ENCODE measurements around the gene SHANK1.

GRCh38 chr19:50639121-50640112 is 80.2 kb downstream of the SHANK1 start, which contains the start of gene SYT3:
- TF ChIP-seq CTCF (IDR thresholded peaks at IDR 0.05) (no peak), POLR2A (IDR thresholded peaks at IDR 0.05) (no peak)
